Measurements from ENCODE around the gene TNS2. TPM values are rescaled to one million over a fixed set of nuclear protein-coding genes. Genes with fewer than 3 reads are reported as not detected.

The TNS2 gene
- total RNA-seq, 6 experiments from 2014 or later: 50.5 to 139 (median 86.9) TPM

- intact Hi-C loops (cut with DNase I): no loop called here
- Histone ChIP-seq H3K27ac (no peak overlapping the region), H3K4me1 (peaks cover 0 to 49% (median 18%) of the 10 kb centered on the region in 4 donors), H3K4me3 (no peak overlapping the region), H3K36me3 (peaks cover 0 to 48% (median 23%) of the 10 kb centered on the region in 4 donors), H3K27me3 (no peaks in the 10 kb centered on the region), H3K9me3 (no peaks in the 10 kb centered on the region)
- DNase-seq (no peak), ATAC-seq (no peak)
- no peak for TF ChIP-seq CTCF (IDR thresholded peaks at IDR 0.05)
- TF ChIP-seq POLR2A (IDR thresholded peaks at IDR 0.05): no peak
- WGBS (ENCODE audit: insufficient coverage, low coverage, low lambda C conversion rate, missing lambda C conversion rate): 80% methylated on average over 4 of the region's 5 CpGs
Measured at GRCh38 chr12:53056296-53056695, 6.4 kb downstream of the TNS2 start.

- Histone ChIP-seq H3K27ac (no peak overlapping the region), H3K9me3 (no peaks in the 10 kb centered on the region), H3K36me3 (peaks cover 0 to 50% (median 27%) of the 10 kb centered on the region in 4 donors), H3K4me1 (peaks cover 0 to 49% (median 22%) of the 10 kb centered on the region in 4 donors), H3K27me3 (no peaks in the 10 kb centered on the region), H3K4me3 (no peak overlapping the region)
- TF ChIP-seq POLR2A (IDR thresholded peaks at IDR 0.05): no peak
- no peak for TF ChIP-seq CTCF (IDR thresholded peaks at IDR 0.05)
- WGBS (ENCODE audit: insufficient coverage, low coverage, low lambda C conversion rate, missing lambda C conversion rate): 95% methylated on average over 2 of the region's 7 CpGs
- peak in 2 of 3 donors; percentile 37 to 48 for DNase-seq
- no peak for ATAC-seq
- intact Hi-C loops (cut with DNase I): no loop called here
Measured at GRCh38 chr12:53056901-53057300, 7.0 kb downstream of the TNS2 start.

- ATAC-seq: no peak
- H3K4me1 ChIP-seq: peaks cover 0 to 41% (median 22%) of the 10 kb centered on the region in 4 donors
- H3K9me3 ChIP-seq: no peaks in the 10 kb centered on the region
- DNase-seq: peak in 1 of 3 donors; percentile 47
- no peaks in the 10 kb centered on the region for H3K27me3 ChIP-seq
- no peak overlapping the region for H3K4me3 ChIP-seq
- H3K27ac ChIP-seq: no peak overlapping the region
- peaks cover 0 to 61% (median 34%) of the 10 kb centered on the region in 4 donors for H3K36me3 ChIP-seq
- WGBS (ENCODE audit: insufficient coverage, low coverage, low lambda C conversion rate, missing lambda C conversion rate): 84% methylated on average over 6 of the region's 13 CpGs
- TF ChIP-seq CTCF (IDR thresholded peaks at IDR 0.05) (no peak), POLR2A (IDR thresholded peaks at IDR 0.05) (no peak)
- intact Hi-C loops (cut with DNase I): no loop called here
Measured at GRCh38 chr12:53057816-53058500, 8.1 kb downstream of the TNS2 start.

GRCh38 chr12:53058674-53059433, 9.0 kb downstream of the TNS2 start:
- TF ChIP-seq CTCF (IDR thresholded peaks at IDR 0.05) (no peak), POLR2A (IDR thresholded peaks at IDR 0.05) (no peak)
- H3K36me3 ChIP-seq: peaks cover 0 to 70% (median 40%) of the 10 kb centered on the region in 4 donors
- DNase-seq: peak in 1 of 3 donors; percentile 48
- 100% methylated on average over 2 of the region's 35 CpGs for WGBS (ENCODE audit: insufficient coverage, low coverage, low lambda C conversion rate, missing lambda C conversion rate)
- H3K27ac ChIP-seq: no peak overlapping the region
- no peaks in the 10 kb centered on the region for H3K27me3 ChIP-seq
- no peak for ATAC-seq
- peaks cover 0 to 32% (median 17%) of the 10 kb centered on the region in 4 donors for H3K4me1 ChIP-seq
- no peak overlapping the region for H3K4me3 ChIP-seq
- H3K9me3 ChIP-seq: no peaks in the 10 kb centered on the region
- intact Hi-C loops (cut with DNase I): no loop called here

Data from right lobe of liver (tissue), 6 donors.